ENCODE data around the gene EHBP1L1. TPM values are rescaled to one million over a fixed set of nuclear protein-coding genes. Genes with fewer than 3 reads are reported as not detected.

Gene EHBP1L1
- total RNA-seq, 2 experiments from 2014 or later: 94.0 to 99.4 TPM

DNA sequence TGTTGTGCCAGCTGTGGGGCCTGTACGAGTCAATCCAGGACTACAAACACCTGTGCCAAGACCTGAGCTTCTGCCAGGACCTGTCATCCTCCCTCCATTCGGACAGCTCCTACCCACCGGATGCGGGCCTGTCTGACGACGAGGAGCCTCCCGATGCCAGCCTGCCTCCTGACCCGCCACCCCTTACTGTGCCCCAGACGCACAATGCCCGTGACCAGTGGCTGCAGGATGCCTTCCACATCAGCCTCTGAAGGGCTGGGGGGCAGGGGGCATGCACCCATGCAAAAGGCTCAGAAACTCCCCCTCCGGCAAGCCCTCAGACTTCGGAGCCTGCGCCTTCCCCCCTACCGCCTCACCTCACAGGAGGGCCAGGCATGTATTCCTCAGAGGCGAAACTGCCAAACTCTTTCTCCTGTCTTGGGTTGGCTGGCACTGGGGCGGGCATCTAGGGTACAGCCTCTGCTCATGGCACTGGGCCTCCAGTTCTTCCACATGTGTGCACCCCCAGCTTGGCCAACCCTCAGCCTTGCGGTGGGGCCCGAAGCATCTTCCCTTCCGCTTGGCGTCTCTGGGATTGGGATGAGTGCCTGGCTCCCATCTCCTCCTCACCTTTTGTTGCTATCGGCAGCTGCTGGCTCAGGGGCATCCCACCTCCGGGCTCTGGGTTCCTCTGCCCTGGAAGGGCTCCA is 2.3 kb upstream of the EHBP1L1 start:
- Mint-ChIP-seq H3K27ac (peak overlapping the region; percentile 81), H3K4me1 (ENCODE audit: low read depth) (peaks cover 52% of the 10 kb centered on the region), H3K4me3 (peak overlapping the region; percentile 77), H3K9me3 (no peaks in the 10 kb centered on the region), H3K27me3 (no peaks in the 10 kb centered on the region), H3K36me3 (ENCODE audit: low read depth) (peaks cover 37% of the 10 kb centered on the region)
- DNase-seq (no peak), ATAC-seq (no peak)
- intact Hi-C loops (cut with micrococcal nuclease): loop anchor here (2.0 to 5.0 kb wide), 3 partner anchors 15 to 146 kb away; partner anchors contain the start of genes MAP3K11 and PCNX3
- ChIA-PET CTCF (interaction anchor here (0.7 to 4.7 kb wide), 12 partner anchors 8 to 74 kb away, joined by 3 to 59 read pairs (median 6); partner anchors contain the start of genes LTBP3, MAP3K11 and PCNX3), POLR2A (interaction anchor here (0.7 to 6.0 kb wide), 15 partner anchors 9 to 286 kb away, joined by 3 to 51 read pairs (median 4); partner anchors contain the start of genes CFL1, MALAT1, NEAT1 and PCNX3)
- TF ChIP-seq CTCF (IDR thresholded peaks at IDR 0.05): no peak

DNA sequence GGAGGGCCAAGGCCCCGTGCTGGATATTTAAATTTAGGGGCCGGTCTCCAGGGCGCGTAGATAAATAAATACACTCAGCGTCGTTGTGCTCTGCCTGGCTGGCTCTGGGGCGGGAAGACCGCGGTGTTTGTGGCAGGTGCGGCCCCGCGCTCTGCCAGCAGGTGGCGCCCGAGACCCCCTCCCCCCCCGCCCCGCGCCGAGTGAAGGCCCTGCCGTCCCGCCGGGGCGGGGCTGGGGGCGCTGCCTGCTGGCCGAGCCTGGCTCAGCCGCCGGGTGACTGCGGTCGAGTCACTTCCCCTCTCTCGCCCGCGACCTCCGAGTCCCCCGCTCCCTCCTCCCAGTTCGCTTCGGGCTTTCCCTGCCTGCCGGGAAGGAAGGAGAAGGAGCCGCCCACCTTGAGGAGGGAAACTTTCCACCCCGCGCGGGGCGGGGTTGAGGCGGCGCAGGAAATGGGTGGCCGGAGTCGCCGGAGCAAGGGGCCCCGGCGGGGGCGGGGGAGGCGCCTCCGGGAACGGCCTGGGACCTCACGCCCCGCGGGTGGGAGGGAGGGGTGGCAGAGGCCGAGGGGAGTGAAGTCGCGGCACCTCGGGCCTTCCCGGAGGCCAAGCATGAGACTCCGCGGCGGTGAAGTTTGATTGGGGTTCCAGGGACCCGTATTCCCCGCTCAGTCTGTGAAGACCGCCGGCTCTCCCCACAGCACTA is 1.6 kb upstream of the EHBP1L1 start:
- TF ChIP-seq CTCF (IDR thresholded peaks at IDR 0.05): peak; percentile 97
- Mint-ChIP-seq H3K4me1 (ENCODE audit: low read depth) (peaks cover 50% of the 10 kb centered on the region), H3K36me3 (ENCODE audit: low read depth) (peaks cover 35% of the 10 kb centered on the region), H3K9me3 (no peaks in the 10 kb centered on the region), H3K27me3 (no peaks in the 10 kb centered on the region), H3K4me3 (peak overlapping the region; percentile 90), H3K27ac (peak overlapping the region; percentile 91)
- DNase-seq: peak; percentile 93
- intact Hi-C loops (cut with micrococcal nuclease): loop anchor here (2.0 to 5.0 kb wide), 3 partner anchors 15 to 147 kb away; partner anchors contain the start of genes MAP3K11 and PCNX3
- CTCF ChIA-PET: interaction anchor here (1.0 to 4.7 kb wide), 9 partner anchors 9 to 33 kb away, joined by 3 to 84 read pairs (median 17); partner anchors contain the start of gene LTBP3
- ATAC-seq: peak; percentile 28
- POLR2A ChIA-PET: interaction anchor here (0.7 to 6.0 kb wide), 11 partner anchors 14 to 315 kb away, joined by 3 to 87 read pairs (median 6); partner anchors contain the start of genes FIBP, KCNK7, MALAT1 and NEAT1

DNA sequence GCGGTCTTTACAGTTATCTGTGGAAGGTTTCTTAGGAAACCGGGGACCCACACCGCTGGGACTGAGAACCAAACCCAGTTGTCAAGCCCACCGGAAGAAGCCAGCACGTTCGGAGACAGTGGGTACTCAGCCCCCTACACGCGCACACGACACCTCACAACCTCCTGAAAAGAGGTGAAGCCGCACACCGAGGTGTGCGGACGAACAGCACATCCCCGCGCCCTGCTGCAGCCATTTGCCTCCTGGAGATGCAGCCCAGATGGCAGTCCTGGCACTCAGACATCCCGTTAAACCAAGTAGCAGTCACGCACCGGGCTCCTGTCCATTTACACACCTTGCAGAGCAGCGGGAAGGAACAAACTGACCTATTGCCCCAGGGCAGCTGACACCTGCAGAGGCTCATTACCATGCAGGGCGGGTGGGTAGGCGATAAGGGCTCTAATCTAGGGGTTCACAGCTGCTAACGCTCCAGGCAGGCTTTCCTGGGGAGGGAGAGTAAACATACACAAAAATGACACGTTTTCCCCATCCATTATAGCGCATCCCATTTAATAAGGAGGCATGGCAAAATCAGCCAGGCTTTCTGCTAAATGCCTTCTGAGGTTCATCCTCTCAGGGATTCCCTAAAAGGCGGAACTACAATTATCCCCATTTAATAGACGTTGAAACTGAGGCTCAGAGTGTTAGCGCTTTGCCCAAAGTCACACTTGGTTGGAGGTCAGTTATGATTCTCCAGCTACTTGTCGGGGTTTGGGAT is 864 bp upstream of the EHBP1L1 start:
- intact Hi-C loops (cut with micrococcal nuclease): loop anchor here (2.0 to 5.0 kb wide), 4 partner anchors 14 to 148 kb away; partner anchors contain the start of genes MAP3K11 and PCNX3
- no peak for TF ChIP-seq CTCF (IDR thresholded peaks at IDR 0.05)
- ChIA-PET POLR2A (interaction anchor here (0.5 to 5.4 kb wide), 19 partner anchors 9 to 314 kb away, joined by 3 to 87 read pairs (median 4); partner anchors contain the start of genes FIBP, KCNK7, MALAT1 and MAP3K11), CTCF (interaction anchor here (1.1 to 4.6 kb wide), 6 partner anchors 8 to 40 kb away, joined by 4 to 84 read pairs (median 7); partner anchors contain the start of gene PCNX3)
- ATAC-seq: peak; percentile 6
- Mint-ChIP-seq H3K27me3 (no peaks in the 10 kb centered on the region), H3K9me3 (no peaks in the 10 kb centered on the region), H3K4me3 (peak overlapping the region; percentile 90), H3K4me1 (ENCODE audit: low read depth) (peaks cover 54% of the 10 kb centered on the region), H3K36me3 (ENCODE audit: low read depth) (peaks cover 37% of the 10 kb centered on the region), H3K27ac (peak overlapping the region; percentile 91)
- no peak for DNase-seq

GRCh38 chr11:65576232-65576866 is 496 bp downstream of the EHBP1L1 start:
- peak overlapping the region; percentile 87 for H3K27ac Mint-ChIP-seq
- TF ChIP-seq CTCF (IDR thresholded peaks at IDR 0.05): no peak
- ATAC-seq (no peak), DNase-seq (peak; percentile 63)
- intact Hi-C loops (cut with micrococcal nuclease): loop anchor here (5.0 kb wide), 1 partner anchor 34 kb away; no protein-coding TSS in a partner anchor
- peaks cover 34% of the 10 kb centered on the region for H3K36me3 Mint-ChIP-seq (ENCODE audit: low read depth)
- ChIA-PET CTCF (interaction anchor here (1.0 to 4.6 kb wide), 9 partner anchors 10 to 136 kb away, joined by 3 to 84 read pairs (median 5); partner anchors contain the start of gene KAT5), POLR2A (interaction anchor here (0.8 to 5.4 kb wide), 17 partner anchors 10 to 189 kb away, joined by 3 to 87 read pairs (median 4); partner anchors contain the start of genes KCNK7, MALAT1, MAP3K11 and SIPA1)
- no peaks in the 10 kb centered on the region for H3K27me3 Mint-ChIP-seq
- H3K9me3 Mint-ChIP-seq: no peaks in the 10 kb centered on the region
- H3K4me3 Mint-ChIP-seq: peak overlapping the region; percentile 90
- peaks cover 54% of the 10 kb centered on the region for H3K4me1 Mint-ChIP-seq (ENCODE audit: low read depth)

All from activated CD8-positive, alpha-beta T cell treated with anti-CD3 and anti-CD28 coated beads for 36 hours (primary cell).